T-helper 2 cell treated with Interferon-gamma antibody and Interleukin-4, amounts not matched to agents 100 ng/mL and 5 ng/mL, for 36 hours (primary cell): ENCODE data around the gene CCL21. TPM values are rescaled to one million over a fixed set of nuclear protein-coding genes. Genes with fewer than 3 reads are reported as not detected.
"Not testable (repeated sequence)": the region's sequence is repeated elsewhere in the genome, so short reads cannot be mapped to it uniquely, and the experiment has no call there.

Source experiments
- intact Hi-C: fragments of 100-400 bp; cut with micrococcal nuclease; formaldehyde crosslinking; loops from one replicate; pipeline ENCODE4 v1.15.1; 2023
- total RNA-seq: library from RNA; stranded (reverse); gene quantifications from 2 replicates; pipeline ENCODE4 v1.2.3, GENCODE V29; 2022

CCL21 gene, protein sequence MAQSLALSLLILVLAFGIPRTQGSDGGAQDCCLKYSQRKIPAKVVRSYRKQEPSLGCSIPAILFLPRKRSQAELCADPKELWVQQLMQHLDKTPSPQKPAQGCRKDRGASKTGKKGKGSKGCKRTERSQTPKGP
- not detected in 2 replicates for total RNA-seq

DNA sequence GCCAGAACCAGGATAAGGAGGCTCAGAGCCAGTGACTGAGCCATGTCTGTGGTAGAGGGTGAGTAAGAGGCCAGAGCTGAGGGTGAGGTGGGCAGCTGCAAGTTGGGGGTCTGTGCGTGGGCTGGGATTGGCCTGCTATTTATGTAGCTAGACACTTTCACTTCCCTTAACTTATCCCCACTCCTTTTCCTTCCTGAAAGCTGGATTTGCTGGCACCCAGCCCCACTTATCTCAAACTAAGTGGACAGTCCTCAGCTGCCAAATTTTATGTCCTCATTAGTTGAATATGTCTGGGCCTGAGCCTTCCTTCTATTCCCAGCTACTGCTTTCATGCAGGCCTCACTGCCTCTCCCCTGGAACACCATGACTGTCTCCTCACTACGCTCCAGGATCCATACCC, at the start of gene CCL21:
CCL21 (minus strand) TSS at position 114 of the 400 bp plus-strand sequence; CDS start at position 44, 70 bp downstream.
- intact Hi-C loops: no loop called here

DNA sequence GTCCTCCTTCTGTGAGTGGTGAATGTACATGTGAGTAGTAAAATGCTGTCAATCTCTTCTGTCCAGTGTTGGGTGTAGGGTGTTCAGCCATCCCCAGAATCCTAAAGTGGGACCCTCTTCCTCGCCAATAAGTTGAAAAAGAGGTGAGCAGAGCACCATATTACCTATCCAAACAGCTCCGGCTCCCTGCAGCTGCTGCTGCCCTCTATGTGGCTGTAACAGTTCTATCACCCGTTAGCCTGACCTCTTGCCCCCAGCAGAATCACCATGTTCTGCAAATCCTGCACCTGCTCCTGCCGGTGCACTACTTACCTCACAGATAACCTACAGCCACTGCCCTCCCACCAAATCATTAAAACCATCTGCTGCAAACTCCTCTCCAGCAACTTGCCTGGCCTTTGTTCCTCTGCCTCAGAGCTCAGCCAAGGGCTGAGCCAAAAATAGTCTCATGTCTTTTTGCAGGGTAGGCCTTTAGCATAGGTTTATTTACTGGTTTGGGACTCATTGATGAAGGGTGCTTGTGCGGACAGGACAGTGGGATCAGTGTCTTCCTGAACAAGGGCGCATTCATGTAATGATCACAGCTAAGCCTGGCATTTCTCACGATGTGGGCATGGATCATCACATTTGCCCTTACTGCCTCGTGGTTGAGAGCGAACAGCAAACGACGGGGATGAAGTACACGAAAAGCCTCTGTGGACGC, 49.6 kb upstream of the CCL21 start:
- intact Hi-C loops: loop anchor here (2.0 to 5.0 kb wide), 2 partner anchors 225 to 338 kb away; partner anchors contain the start of gene PIGO

- intact Hi-C loops: not testable (repeated sequence)
These were observed 40.4 kb upstream of the CCL21 start for GRCh38 chr9:34750320-34750719.

DNA sequence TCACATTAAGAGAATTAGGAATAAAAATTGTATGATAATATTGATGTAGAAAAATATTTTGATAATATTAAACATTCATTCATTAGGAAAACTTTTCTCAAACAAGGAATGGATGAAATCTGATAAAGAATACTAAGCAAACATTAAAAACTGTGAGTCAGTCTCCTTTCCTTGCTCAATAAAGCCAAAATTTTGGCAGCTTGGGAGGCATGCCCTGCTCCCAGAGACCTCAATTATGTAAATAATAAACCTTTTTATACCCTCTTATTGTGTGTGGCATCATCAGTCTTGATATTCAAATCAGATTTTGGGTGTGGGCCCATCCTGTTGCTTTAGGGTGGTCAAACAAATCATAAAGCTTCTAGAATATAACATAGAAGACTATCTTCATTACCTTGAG, 36.6 kb upstream of the CCL21 start:
- intact Hi-C loops: no loop called here

- intact Hi-C loops: no loop called here
These were observed 34.6 kb upstream of the CCL21 start for GRCh38 chr9:34744295-34745221.

GRCh38 chr9:34742710-34743109, 32.8 kb upstream of the CCL21 start:
- intact Hi-C loops: no loop called here

DNA sequence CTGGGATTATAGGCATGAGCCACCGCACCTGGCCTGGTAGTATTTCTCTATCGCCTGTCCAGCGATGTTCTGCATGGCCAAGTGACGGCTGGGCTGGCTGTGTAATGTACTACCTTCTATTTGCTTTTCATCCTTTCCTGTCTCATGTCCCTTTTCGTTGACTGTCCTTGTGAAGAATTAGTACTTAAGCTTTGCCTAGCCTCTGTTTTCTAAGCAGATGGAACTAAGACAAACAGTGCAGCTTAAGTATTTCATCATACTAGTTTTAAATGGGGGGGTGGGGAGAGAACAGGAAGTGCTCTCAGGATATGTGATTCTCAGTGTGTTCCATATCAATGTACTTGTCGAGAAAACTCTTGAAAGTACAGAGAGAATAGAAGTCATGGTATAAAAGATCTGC, 31.7 kb upstream of the CCL21 start:
- intact Hi-C loops: no loop called here

- intact Hi-C loops: not testable (repeated sequence)
These were observed 30.2 kb upstream of the CCL21 start for GRCh38 chr9:34740176-34740575.

DNA sequence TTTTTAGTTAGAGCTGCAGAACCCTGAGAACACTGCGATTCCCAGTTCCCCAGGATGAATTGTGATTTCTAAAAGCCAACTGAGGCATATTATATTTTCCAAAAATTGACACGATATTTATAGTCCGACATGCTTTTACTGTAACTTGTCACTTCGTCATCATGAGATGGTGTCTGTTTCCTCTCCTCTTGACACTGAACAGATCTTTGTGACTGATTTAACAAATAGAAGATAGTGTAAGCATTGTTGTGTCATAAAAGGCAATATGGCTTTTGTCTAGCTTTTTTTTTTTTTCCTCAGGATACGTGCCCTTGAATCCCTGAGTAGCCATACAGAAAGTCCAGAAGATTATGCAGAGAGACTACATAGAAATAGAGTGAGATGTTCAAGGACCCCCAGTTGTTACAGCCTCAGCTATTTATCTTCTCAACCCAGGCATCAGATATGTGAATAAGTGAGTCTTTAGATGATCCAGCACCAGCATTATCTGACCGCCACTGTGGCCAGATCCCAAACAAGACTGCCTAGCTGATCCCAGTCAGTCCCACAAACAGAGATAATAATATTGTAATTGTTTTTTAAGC, 27.8 kb upstream of the CCL21 start:
- intact Hi-C loops: no loop called here

DNA sequence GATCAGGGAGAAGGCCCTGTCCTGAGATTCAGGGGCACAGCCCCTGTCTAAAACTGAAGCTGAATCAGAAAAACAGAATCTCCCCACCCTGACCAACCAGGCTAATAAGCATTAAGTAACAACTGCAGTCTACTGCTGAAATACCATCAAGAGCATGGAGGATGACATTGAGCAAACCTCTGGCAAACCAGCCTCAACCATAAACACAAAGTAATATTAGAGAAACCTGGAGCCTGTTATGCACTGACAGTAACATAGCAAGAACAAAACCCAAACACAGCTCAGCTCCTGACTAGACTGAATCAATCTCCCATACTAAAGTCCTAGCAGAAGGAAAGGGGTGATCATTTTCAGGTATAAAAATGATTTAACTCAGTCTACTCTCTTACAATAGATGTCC, 24.8 kb upstream of the CCL21 start:
- intact Hi-C loops: no loop called here

GRCh38 chr9:34732886-34733285, 22.9 kb upstream of the CCL21 start:
- intact Hi-C loops: no loop called here

GRCh38 chr9:34732478-34732877, 22.5 kb upstream of the CCL21 start:
- intact Hi-C loops: no loop called here

DNA sequence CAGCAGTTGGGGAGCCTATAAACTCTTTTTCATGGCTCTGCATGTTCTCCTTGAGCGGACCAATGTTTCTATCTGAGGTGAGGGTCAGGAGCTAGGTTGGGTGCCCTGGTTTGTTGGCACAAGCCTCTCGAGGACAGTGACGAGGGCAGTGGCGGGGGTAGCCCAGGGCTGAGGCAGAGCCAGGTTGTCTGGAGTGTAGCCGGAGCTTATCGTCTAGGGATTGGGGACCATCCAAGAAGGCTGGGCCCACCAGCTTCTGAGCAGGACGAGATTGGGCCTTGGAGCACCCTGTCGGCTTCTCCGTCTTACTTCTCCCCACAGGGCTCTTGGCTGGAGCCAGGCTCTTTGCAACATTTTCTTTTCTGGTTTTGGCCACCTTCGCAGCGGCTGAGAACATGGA, 13.2 kb upstream of the CCL21 start:
- intact Hi-C loops: no loop called here

DNA sequence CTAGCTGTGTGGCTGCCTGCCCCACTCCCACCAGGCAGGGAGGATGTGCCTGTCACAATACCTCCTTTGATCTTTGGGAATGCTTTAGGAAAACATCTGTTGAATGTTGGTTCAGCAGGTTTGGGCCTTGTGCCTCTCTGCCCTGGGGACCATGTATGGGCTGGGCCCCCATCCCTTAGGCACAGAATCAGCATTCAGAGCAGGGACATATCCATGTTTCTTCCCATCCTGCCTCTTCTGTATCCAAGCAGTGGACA, 9.8 kb upstream of the CCL21 start:
- intact Hi-C loops: not testable (repeated sequence)

- intact Hi-C loops: no loop called here
These were observed 9.3 kb upstream of the CCL21 start for GRCh38 chr9:34719021-34719768.

GRCh38 chr9:34717996-34718614, 8.2 kb upstream of the CCL21 start:
- intact Hi-C loops: no loop called here

DNA sequence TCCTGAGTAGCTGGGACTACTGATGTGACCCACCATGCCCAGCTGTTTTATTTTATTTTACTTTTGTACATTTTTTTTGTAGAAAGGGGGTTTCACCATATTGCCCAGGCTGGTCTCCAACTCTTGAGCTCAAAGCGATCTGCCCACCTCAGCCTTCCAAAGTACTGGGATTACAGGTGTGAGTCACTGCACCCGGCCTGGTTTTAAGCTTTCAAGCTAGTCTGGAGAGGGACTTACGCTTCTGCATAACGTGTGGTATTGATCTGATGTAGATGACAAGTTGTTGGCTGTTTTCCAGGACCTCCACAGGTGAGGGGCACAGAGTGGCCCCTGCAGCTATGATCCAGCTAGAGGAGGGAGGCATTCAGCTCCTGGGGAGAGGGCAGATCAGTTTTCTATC, 6.8 kb upstream of the CCL21 start:
- intact Hi-C loops: no loop called here

GRCh38 chr9:34715639-34716215, 5.8 kb upstream of the CCL21 start:
- intact Hi-C loops: no loop called here

- intact Hi-C loops: no loop called here
These were observed 4.1 kb upstream of the CCL21 start for GRCh38 chr9:34714007-34714406.

- intact Hi-C loops: no loop called here
These were observed 2.2 kb upstream of the CCL21 start for GRCh38 chr9:34712140-34712539.
